NCI-H526 treated with DMSO at 0.1 percent for 48 hours (cell line): ENCODE measurements around the gene CCP110.

ENCODE experiments used
- DNase-seq: peaks from one replicate; lab custom pipeline; 2025; lab: John Stamatoyannopoulos, UW

Gene CCP110

DNA sequence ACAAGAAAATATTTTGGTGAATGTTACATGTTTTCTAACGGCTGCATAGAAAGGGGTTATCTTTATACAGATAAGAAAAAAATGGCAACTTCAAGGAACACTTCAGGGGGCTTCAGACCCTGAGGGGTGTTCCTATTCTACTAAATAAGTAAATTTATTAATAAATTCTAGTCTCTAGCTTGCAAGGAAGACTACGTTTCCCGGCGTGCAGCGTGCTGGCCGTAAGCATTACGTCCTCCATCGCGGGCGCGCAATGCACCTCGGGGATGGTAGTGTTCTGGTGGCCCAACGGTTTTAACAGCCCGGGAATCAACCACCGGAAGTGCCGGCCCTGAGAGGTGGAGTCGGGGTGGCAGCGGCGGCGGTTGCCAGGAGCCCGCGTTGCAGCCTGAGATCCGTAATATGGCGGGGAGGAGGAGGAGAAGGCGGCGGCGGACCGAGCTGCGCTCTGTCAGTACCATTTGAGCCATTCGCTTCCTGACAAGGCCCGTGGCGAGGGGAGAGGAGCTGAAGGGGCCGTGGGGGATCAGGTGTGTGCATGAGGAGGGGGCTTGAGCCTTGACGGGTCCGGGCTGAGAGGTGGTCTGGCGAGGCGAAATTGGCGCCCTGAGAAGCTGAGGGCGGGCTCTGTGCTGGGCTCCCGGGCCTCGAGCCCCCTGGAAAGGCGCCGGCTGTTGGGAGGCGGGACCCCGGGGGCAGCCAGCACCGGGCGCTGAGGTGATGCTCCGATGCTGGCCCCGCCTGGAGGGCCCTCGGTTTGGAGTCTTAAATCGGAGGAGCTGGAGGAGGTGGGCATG lies at the start of gene CCP110:
Gene CCP110, plus strand, starts transcription at position 384 of the 797 bp plus-strand sequence. CDS start 3,940 bp downstream, outside the sequence.
- DNase-seq: peak; percentile 95

DNA sequence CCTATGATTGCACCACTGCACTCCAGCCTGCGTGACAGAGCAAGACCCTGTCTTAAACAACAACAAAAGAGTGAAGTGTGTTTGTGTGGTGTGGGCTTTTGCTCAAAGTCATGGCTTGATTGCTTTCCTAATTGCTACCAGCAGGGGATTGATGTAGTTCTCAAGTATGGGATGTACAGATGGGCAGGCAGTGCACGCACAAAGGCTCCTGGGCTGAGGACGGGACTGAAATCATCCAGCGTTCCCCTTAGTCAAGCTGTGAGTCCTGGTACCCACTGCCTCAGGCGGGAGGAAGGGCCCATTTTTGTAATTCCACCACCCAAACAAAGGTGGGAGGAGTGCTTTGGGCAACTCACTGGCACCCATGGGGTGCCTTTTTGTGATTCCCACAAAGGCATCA lies 49.1 kb upstream of the CCP110 start:
- no peak for DNase-seq

DNA sequence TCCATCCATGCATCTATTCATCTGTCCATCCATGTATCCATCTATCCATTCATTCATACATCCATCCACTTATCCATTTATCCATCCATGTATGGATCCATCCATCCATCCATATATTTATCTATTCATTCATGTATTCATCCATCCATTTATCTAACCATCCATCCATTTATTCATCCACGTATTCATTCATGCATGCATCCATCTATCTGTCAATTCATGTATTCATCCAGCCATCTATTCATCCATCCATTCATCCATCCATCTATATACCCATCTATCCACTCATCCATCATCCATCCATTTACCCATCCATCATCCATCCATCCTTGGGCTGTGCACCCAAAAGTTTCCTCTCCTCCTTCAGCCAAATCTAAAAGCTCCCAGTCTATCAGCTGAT lies 45.2 kb upstream of the CCP110 start:
- DNase-seq: no peak

- DNase-seq: no peak
Observed at GRCh38 chr16:19479302-19479721, 44.4 kb upstream of the CCP110 start.

GRCh38 chr16:19481296-19481695 lies 42.4 kb upstream of the CCP110 start:
- no peak for DNase-seq

DNA sequence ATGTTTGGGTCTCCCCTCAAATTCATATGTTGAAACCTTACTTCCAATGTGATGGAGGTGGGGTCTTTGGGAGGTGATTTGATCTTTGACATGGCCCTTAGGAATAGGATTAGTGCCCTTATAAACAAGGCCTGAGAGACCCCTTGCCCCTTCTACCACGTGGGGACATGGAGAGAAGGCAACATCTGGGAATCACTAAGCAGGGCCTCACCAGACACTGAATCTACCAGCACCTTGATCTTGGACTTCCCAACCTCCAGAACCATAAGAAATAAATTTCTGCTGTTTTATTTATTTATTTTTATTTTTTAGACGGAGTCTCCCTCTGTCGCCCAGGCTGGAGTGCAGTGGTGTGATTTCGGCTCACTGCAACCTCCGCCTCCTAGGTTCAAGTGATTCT lies 42.0 kb upstream of the CCP110 start:
- DNase-seq: no peak

GRCh38 chr16:19482291-19482690 lies 41.5 kb upstream of the CCP110 start:
- DNase-seq: no peak

DNA sequence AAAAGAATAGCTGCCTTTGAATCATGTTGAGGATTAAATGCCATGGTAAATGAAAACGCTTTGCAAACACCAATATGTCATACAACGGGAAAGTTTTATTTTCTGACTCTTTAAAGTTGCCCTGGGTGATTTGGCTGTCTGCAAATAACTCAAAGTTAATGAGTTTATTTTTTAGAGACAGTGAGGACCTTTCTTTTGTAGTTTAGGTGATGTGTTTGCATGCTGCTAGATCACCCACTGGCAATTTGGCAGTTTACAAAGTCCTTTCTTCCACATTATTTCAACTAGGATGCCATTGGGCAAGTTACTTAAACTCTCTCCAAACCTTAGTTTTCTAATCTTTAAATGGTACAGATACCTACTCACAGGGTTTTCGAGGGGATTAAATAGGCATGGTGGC lies 39.6 kb upstream of the CCP110 start:
- no peak for DNase-seq

DNA sequence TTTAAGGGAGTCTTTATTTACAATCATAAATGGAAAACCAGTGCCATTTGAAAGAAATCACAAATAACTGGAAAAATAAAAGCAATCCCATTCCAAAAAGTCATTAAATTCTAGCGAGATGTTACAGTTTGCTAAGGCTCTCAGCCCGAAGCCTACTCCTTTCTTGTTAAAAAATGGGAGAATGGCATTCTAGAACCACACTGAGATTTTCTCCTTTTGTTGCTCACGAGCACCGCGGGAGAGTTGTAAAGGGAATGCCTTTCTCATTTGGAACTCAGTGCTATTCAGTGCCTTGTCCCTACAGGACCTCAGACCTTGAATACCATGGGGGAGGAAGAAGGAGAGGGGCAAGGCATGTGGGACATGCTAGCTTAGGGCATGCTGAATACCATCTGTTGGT lies 38.1 kb upstream of the CCP110 start:
- DNase-seq: no peak

- no peak for DNase-seq
Observed at GRCh38 chr16:19486051-19486450, 37.7 kb upstream of the CCP110 start.

DNA sequence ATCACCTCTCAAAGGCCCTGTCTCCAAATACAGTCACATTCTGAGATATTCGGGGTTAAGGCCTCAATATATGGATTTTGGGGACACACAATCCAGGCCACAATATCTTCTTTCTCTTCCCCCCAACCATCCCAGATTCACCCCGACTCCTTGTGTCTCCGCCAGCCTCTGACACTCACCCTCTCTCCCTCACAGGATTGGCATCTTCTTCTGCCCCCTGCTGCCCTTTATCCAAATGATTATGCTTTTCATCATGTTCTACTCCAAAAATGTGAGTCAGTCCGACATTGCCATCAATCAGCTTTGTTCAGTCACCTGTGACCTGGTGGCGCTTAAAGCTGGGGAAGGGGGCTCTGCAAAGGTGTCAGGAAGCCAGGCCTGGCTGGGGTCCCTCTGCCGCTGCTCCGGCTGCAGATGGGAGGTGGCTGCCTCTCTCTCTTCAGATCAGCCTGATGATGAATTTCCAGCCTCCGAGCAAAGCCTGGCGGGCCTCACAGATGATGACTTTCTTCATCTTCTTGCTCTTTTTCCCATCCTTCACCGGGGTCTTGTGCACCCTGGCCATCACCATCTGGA lies 36.9 kb upstream of the CCP110 start:
- DNase-seq: no peak

- no peak for DNase-seq
Observed at GRCh38 chr16:19488213-19488640, 35.5 kb upstream of the CCP110 start.

- DNase-seq: no peak
Observed at GRCh38 chr16:19490619-19491018, 33.1 kb upstream of the CCP110 start.

GRCh38 chr16:19497176-19497575 lies 26.6 kb upstream of the CCP110 start:
- DNase-seq: no peak

- DNase-seq: no peak
Observed at GRCh38 chr16:19499006-19499405, 24.7 kb upstream of the CCP110 start.

DNA sequence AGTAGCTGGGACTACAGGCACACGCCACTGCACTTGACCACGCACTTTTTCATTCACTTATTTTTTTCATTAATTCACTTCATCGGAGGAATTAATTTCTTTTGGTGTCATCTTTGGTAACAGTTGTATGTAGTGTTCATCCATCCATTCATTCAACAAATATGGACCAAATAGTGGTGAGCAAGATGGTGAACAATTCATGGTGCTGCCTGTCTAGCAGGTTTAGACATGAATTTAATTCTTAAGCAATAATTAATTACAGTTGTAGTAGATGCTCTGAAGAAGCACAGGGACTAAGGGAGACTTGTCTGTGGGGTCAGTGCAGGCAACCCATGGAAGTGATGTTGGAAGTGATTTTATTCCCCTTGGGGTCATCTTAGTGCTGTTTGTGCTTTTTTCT lies 24.3 kb upstream of the CCP110 start:
- no peak for DNase-seq

DNA sequence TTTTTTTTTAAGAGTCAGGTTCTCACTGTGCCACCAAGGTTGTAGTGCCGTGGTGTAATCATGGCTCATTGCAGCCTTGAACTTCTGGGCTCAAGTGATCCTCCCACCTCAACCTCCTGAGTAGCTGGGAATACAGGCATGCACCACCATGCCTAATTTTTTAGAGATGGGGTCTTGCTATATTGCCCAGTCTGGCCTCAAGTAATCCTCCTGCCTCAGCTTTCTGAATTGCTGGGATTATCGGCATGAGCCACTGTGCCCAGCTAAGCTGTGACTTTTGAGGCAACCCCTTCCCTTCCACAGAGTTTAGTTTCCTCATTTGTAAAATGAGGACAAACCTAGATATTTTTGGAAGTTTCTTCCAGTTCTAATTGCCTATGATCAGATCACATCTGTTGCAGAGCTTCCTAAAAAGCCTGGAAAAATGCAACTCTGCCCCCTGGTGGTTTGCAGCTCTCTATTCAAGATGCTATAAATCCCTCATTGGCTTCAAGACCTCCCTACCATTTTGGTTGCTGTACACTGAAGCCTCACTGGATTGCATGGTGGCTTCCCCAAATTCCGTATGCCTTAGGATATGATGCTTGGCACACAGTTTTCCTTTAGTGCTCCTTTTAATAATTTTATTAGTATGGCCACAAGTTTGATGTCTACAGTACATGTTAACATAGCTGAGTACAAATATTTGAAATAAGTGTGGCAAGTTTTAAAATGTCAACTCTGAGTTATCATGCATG lies 21.2 kb upstream of the CCP110 start:
- peak; percentile 16 for DNase-seq

GRCh38 chr16:19503461-19504075 lies 20.2 kb upstream of the CCP110 start:
- no peak for DNase-seq

- no peak for DNase-seq
Observed at GRCh38 chr16:19505600-19506303, 18.0 kb upstream of the CCP110 start.

- no peak for DNase-seq
Observed at GRCh38 chr16:19506965-19507364, 16.8 kb upstream of the CCP110 start.

- no peak for DNase-seq
Observed at GRCh38 chr16:19507867-19508266, 15.9 kb upstream of the CCP110 start.

DNA sequence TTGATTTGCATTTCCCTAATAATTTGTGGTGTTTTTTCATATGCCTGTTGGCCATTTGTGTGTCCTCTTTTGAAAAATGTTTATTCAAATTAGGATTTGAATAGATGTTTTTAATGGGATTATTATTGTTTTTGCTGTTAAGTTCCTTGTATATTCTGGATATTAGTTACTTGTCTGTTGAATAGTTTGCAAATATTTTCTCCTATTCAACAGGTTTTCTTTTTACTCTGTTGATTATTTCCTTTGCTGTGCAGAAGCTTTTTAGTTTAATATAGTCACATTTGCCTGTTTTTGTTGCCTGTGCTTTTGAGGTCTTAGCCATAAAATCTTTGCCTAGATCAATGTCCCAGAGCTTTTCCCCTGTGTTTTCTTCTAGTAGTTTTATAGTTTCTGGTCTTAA lies 11.4 kb upstream of the CCP110 start:
- peak; percentile 66 for DNase-seq
